Subcutaneous adipose tissue (tissue), 4 donors: ENCODE data around the gene SLC47A2. TPM values are rescaled to one million over a fixed set of nuclear protein-coding genes. Genes with fewer than 3 reads are reported as not detected.

Experiments used
- total RNA-seq, 4 donors: library from RNA; depleted of rRNA; stranded (reverse); fragments of >200 nt; gene quantifications; one replicate each; pipeline ENCODE4 v1.1.0, GENCODE V29; 2016
- TF ChIP-seq, protein P1 (sequence below): fragments of 450-650 bp; IDR thresholded peaks from one replicate; pipeline ENCODE4 v1.5.1; 2016; ENCODE audit warnings: low read depth, mild to moderate bottlenecking, control low read depth, antibody characterized with exemption, moderate library complexity

The SLC47A2 gene, protein sequence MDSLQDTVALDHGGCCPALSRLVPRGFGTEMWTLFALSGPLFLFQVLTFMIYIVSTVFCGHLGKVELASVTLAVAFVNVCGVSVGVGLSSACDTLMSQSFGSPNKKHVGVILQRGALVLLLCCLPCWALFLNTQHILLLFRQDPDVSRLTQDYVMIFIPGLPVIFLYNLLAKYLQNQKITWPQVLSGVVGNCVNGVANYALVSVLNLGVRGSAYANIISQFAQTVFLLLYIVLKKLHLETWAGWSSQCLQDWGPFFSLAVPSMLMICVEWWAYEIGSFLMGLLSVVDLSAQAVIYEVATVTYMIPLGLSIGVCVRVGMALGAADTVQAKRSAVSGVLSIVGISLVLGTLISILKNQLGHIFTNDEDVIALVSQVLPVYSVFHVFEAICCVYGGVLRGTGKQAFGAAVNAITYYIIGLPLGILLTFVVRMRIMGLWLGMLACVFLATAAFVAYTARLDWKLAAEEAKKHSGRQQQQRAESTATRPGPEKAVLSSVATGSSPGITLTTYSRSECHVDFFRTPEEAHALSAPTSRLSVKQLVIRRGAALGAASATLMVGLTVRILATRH
- total RNA-seq = not detected

DNA sequence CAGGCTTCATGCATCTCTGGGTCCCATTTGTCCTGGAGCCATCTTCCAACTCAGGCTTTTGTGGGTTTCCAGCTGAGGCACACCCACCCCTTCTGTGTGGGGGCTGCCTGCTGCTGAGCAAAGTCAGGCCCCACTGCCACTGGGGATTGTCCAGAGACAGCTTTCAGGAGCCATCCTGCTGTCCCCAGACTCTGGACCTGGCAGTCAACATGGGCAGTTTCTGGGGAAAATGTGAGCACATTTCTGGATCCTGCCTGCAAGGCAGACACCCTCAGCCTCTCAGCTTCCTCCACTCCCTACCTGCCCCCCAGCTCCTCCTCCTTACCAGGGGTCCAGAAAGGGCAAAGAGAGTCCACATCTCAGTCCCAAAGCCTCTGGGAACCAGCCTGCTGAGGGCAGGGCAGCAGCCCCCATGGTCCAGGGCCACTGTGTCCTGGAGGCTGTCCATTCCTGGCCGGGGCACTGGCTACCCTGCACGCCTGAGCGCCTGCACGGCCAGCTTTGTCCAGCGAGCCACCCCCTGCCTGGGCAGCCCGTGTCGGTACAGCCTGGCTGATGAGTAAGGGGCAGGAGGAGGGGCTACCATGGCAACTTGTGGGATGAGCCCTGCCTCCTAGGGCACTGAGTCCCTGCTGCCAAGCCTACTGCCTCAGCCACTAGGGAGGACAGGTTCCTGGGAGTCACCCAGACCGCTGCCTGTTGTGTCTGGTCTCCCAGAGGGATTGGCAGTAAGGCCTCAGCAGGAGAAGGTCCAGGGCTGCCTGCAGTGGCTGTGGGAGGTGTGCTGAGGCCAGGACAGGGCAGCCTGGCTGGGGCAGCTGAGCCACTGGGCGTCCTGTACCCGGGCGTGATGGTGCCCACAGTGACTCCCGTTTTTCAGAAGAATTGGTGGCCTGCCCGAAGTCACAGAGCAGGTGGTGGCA, at the start of gene SLC47A2:
TSS of gene SLC47A2 (minus strand) at position 477 of the 923 bp plus-strand sequence. CDS start at position 448, 29 bp downstream.
- TF ChIP-seq, protein P1, sequence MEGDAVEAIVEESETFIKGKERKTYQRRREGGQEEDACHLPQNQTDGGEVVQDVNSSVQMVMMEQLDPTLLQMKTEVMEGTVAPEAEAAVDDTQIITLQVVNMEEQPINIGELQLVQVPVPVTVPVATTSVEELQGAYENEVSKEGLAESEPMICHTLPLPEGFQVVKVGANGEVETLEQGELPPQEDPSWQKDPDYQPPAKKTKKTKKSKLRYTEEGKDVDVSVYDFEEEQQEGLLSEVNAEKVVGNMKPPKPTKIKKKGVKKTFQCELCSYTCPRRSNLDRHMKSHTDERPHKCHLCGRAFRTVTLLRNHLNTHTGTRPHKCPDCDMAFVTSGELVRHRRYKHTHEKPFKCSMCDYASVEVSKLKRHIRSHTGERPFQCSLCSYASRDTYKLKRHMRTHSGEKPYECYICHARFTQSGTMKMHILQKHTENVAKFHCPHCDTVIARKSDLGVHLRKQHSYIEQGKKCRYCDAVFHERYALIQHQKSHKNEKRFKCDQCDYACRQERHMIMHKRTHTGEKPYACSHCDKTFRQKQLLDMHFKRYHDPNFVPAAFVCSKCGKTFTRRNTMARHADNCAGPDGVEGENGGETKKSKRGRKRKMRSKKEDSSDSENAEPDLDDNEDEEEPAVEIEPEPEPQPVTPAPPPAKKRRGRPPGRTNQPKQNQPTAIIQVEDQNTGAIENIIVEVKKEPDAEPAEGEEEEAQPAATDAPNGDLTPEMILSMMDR = no peak

DNA sequence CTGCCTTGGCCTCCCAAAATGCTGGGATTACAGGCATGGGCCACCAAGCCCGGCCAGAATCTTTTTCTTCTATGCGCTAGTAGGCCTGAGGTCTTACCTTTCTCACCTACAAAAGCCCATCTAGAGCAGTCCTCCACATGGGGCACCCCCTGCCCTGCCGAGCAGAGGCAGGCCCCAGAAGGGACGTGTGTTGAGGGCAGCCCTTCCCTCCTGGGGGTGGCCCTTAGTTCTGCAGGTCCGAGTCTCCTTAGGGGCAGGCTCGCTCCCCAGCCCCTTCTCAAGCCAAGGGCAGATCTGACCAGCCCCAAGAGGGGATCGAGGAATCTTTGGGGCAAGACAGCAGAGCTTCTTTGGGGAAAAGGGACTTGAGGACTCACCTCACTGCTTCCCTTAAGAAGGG, 49.6 kb upstream of the SLC47A2 start:
- TF ChIP-seq, protein P1 = no peak

DNA sequence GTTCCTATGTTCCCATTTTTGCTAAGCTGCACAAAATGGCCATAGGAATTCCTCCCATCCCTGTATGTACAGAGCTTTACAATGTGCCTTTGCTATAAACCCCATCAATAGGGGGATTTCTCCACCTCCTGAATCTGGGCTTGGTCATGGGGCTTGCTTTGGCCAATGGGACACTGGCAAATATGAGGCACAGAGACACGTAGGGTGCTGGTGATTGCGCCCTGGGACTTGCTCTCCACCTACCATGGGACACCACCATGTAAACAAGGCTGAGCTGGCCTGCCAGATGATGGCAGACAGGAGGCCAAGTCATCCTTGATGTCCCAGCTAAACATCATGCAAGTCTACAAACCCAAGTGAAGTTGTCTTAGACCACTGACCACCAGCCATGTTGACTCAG, 47.0 kb upstream of the SLC47A2 start:
- TF ChIP-seq, protein P1 = no peak

DNA sequence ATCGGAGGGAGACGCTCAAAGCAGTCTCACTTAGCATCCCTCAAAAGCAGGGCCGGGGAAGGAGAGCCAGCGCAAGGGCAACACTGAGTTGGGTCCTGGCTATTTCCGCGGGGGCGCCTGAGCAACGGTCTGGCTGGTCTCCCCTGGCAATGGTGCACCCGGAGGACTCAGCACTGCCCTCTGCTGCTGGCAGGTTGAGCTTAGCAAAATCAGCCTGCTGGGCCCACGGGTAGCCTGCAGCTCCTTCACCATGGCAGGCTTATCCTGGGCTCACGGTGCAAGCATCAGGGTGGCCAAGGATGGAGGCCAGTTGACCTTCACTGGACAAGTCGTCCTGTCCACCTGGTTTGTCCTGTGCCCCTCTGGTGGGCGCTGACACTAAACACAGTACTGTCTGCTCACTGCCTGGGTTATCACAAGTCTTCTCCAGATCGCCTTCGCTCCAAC, 46.2 kb upstream of the SLC47A2 start:
- TF ChIP-seq, protein P1 = no peak

DNA sequence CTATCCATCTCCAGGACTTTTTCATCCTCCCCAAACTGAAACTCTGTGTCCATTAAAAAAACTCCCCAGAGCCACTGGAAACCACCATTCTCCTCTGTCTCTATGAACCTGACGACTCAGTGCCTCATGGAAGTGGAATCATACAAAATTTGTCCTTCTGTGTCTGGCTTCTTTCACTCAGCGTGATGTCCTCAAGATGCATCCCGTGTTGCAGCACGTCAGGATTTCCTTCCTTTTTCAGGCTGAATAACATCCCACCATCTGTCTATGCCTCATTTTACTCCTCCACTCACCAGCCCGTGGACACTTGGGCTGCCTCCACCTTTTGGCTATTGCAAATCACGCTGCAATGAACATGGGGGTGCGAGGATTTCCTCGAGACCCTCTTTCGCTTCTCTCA, 44.4 kb upstream of the SLC47A2 start:
- TF ChIP-seq, protein P1 = no peak

DNA sequence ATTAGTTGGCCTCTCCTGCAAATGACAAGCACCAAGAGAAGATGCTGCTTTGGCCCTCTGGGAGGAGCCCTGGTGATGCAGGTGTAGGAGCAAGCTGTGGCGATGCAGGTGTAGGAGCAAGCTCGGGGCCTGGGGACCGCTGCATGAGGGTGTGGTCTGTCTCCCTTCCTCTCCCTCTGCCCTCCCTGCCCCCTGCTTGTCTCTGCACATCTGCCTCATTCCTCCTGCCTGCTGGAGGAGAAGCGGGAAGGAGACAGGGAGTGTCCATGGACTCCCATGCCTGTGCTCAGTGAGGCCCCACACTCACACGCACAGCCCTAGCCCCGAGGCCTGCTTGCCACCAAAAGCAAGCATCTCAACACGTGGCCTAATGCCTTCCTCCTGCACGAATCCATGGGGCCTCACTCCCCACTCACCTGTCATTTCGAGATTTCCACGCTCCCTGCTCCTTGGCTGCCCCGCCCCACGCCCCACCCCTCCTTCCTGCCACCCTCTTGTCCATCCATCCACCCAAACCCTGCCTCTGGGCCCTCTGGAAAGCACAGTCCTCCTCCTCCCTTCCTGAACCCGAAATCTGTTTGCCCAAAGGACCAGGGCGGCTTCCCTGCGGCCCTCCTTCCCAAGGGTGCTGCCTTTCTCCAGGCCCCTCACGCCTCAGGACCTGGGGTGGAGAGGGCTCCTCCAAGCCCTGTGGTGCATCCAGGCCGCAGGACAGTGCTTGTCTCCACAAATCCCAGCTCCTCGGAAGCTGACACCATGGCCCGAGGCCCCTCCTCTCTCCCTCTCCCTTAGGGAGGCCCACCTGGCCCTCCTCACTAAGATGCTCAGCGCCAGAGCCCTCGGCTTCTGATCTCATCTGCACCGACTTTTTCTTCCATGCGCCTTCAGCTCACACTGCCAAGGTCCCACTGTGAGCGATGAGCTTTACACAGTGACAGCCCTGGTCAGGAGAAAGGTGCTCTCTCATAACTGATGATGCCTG, 43.5 kb upstream of the SLC47A2 start:
- TF ChIP-seq, protein P1 = no peak
